Measurements from ENCODE around the gene DLK1. TPM values are rescaled to one million over a fixed set of nuclear protein-coding genes. Genes with fewer than 3 reads are reported as not detected.

The DLK1 gene
- total RNA-seq, 2 experiments from 2014 or later, result not detected

GRCh38 chr14:100721568-100721967 lies 5.1 kb upstream of the DLK1 start:
- no peak for DNase-seq (ENCODE audit: low spot score)
- no peak overlapping the region for H2AFZ ChIP-seq (ENCODE audit: low read length)
- H4K20me1 ChIP-seq (ENCODE audit: insufficient read depth, low read length), result no peaks in the 10 kb centered on the region
- H3K9me3 ChIP-seq (ENCODE audit: low read length), result no peaks in the 10 kb centered on the region
- no peak overlapping the region for H3K27ac ChIP-seq (ENCODE audit: low read depth, low read length, poor library complexity, severe bottlenecking)
- H3K36me3 ChIP-seq (ENCODE audit: insufficient read depth, low read length), result no peaks in the 10 kb centered on the region
- ChIA-PET POLR2A (no interaction called here), CTCF (ENCODE audit: unreplicated experiment) (no interaction called here)
- BruUV-seq (replicated peaks), result no TSS peak
- H3K4me2 ChIP-seq (ENCODE audit: low read length), result no peak overlapping the region
- no peaks in the 10 kb centered on the region for H3K79me2 ChIP-seq (ENCODE audit: insufficient read depth, low read depth, low read length)
- H3K4me1 ChIP-seq (ENCODE audit: insufficient read depth, low read length, poor library complexity, severe bottlenecking), result no peaks in the 10 kb centered on the region
- no peaks in the 10 kb centered on the region for H3K9me2 ChIP-seq (ENCODE audit: insufficient read depth, low read length)
- TF ChIP-seq CTCF (conservative IDR thresholded peaks at IDR 0.05; ENCODE audit: low read length), result no peak
- TF ChIP-seq EZH2phosphoT487 (IDR thresholded peaks at IDR 0.05; ENCODE audit: borderline replicate concordance, low read depth, low read length), result no peak
- no peak overlapping the region for H3K4me3 ChIP-seq (ENCODE audit: low read depth, low read length, poor library complexity, severe bottlenecking)
- intact Hi-C loops (cut with micrococcal nuclease; ENCODE audit: unreplicated experiment), result no loop called here

GRCh38 chr14:100722367-100722766 lies 4.3 kb upstream of the DLK1 start:
- no peak overlapping the region for H3K4me2 ChIP-seq (ENCODE audit: low read length)
- POLR2A ChIA-PET, result interaction anchor here (0.6 kb wide), 2 partner anchors 23 to 212 kb away, joined by 3 to 4 read pairs; no protein-coding TSS in a partner anchor
- no TSS peak for BruUV-seq (replicated peaks)
- no peak overlapping the region for H3K27ac ChIP-seq (ENCODE audit: low read depth, low read length, poor library complexity, severe bottlenecking)
- TF ChIP-seq EZH2phosphoT487 (IDR thresholded peaks at IDR 0.05; ENCODE audit: borderline replicate concordance, low read depth, low read length), result no peak
- no peak for TF ChIP-seq CTCF (conservative IDR thresholded peaks at IDR 0.05; ENCODE audit: low read length)
- intact Hi-C loops (cut with micrococcal nuclease; ENCODE audit: unreplicated experiment), result no loop called here
- no peaks in the 10 kb centered on the region for H3K79me2 ChIP-seq (ENCODE audit: insufficient read depth, low read depth, low read length)
- H3K9me2 ChIP-seq (ENCODE audit: insufficient read depth, low read length), result no peaks in the 10 kb centered on the region
- no peak overlapping the region for H2AFZ ChIP-seq (ENCODE audit: low read length)
- no peaks in the 10 kb centered on the region for H4K20me1 ChIP-seq (ENCODE audit: insufficient read depth, low read length)
- no peaks in the 10 kb centered on the region for H3K36me3 ChIP-seq (ENCODE audit: insufficient read depth, low read length)
- no peaks in the 10 kb centered on the region for H3K9me3 ChIP-seq (ENCODE audit: low read length)
- no peak for DNase-seq (ENCODE audit: low spot score)
- CTCF ChIA-PET (ENCODE audit: unreplicated experiment), result no interaction called here
- H3K4me1 ChIP-seq (ENCODE audit: insufficient read depth, low read length, poor library complexity, severe bottlenecking), result no peaks in the 10 kb centered on the region
- no peak overlapping the region for H3K4me3 ChIP-seq (ENCODE audit: low read depth, low read length, poor library complexity, severe bottlenecking)

- H3K36me3 ChIP-seq (ENCODE audit: insufficient read depth, low read length), result no peaks in the 10 kb centered on the region
- no peak overlapping the region for H3K27ac ChIP-seq (ENCODE audit: low read depth, low read length, poor library complexity, severe bottlenecking)
- no peaks in the 10 kb centered on the region for H4K20me1 ChIP-seq (ENCODE audit: insufficient read depth, low read length)
- no peak overlapping the region for H3K4me3 ChIP-seq (ENCODE audit: low read depth, low read length, poor library complexity, severe bottlenecking)
- no peak overlapping the region for H3K4me2 ChIP-seq (ENCODE audit: low read length)
- ChIA-PET CTCF (ENCODE audit: unreplicated experiment) (no interaction called here), POLR2A (no interaction called here)
- no peaks in the 10 kb centered on the region for H3K9me3 ChIP-seq (ENCODE audit: low read length)
- intact Hi-C loops (cut with micrococcal nuclease; ENCODE audit: unreplicated experiment), result no loop called here
- H3K9me2 ChIP-seq (ENCODE audit: insufficient read depth, low read length), result no peaks in the 10 kb centered on the region
- no peaks in the 10 kb centered on the region for H3K4me1 ChIP-seq (ENCODE audit: insufficient read depth, low read length, poor library complexity, severe bottlenecking)
- no peak for TF ChIP-seq CTCF (conservative IDR thresholded peaks at IDR 0.05; ENCODE audit: low read length)
- TF ChIP-seq EZH2phosphoT487 (IDR thresholded peaks at IDR 0.05; ENCODE audit: borderline replicate concordance, low read depth, low read length), result no peak
- no peak for DNase-seq (ENCODE audit: low spot score)
- no peaks in the 10 kb centered on the region for H3K79me2 ChIP-seq (ENCODE audit: insufficient read depth, low read depth, low read length)
- no TSS peak for BruUV-seq (replicated peaks)
- H2AFZ ChIP-seq (ENCODE audit: low read length), result no peak overlapping the region
These were observed 3.4 kb upstream of the DLK1 start for GRCh38 chr14:100723135-100723829.

All from OCI-LY7 (cell line).